ENCODE results near the gene UBA3.

The UBA3 gene

DNA sequence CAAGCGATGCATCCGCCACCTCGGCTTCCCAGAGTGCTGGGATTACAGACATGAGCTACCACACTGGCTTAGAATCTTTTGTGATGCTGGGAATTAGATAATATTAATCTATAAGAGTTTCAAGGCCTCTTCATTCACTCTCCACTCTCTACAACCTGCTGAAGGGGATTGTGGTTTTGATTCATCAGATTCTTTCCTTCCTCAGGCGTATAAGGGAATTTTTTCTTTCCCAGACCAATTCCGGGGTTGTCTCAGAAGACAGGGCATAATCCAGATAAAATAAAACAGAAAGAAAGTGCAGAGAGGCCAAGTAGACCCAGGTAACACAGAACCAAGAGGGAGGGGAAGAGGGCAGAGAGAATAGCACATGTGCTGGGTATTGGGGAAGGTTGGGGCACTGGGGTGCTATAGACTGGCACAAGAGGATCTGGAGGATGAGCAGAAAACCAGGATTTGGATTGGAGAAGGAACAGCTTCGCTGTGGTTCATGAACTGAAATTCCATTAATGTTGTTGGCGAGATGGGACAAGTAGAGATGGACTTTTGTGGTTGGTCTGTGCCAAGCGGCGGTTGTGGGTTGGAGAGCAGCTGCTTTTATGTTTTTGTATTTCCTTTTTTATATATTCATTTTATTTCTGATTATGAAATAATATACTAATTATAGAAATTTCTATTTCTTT lies 17.4 kb upstream of the UBA3 start:
- peaks cover 21 to 41% of the 10 kb centered on the region in 2 donors for H3K4me1 ChIP-seq (ENCODE audit: control insufficient read depth in 1 of 2, insufficient read depth in 2 of 2, low read length in 2 of 2)
- H3K27ac ChIP-seq (ENCODE audit: low read length): no peak overlapping the region
- no peaks in the 10 kb centered on the region for H3K9me3 ChIP-seq (ENCODE audit: control insufficient read depth in 1 of 2, low read length in 2 of 2)
- no peak overlapping the region for H3K4me3 ChIP-seq (ENCODE audit: low read depth in 1 of 2, low read length in 2 of 2)
- no peaks in the 10 kb centered on the region for H3K27me3 ChIP-seq (ENCODE audit: low read depth, low read length)
- H3K36me3 ChIP-seq (ENCODE audit: control insufficient read depth in 1 of 2, insufficient read depth in 2 of 2, low read length in 2 of 2): peaks cover 10 to 13% of the 10 kb centered on the region in 2 donors

- Histone ChIP-seq H3K27me3 (ENCODE audit: low read depth, low read length) (no peaks in the 10 kb centered on the region), H3K4me3 (ENCODE audit: low read depth in 1 of 2, low read length in 2 of 2) (no peak overlapping the region), H3K9me3 (ENCODE audit: control insufficient read depth in 1 of 2, low read length in 2 of 2) (no peaks in the 10 kb centered on the region), H3K36me3 (ENCODE audit: control insufficient read depth in 1 of 2, insufficient read depth in 2 of 2, low read length in 2 of 2) (peaks cover 3% of the 10 kb centered on the region in 2 donors), H3K4me1 (ENCODE audit: control insufficient read depth in 1 of 2, insufficient read depth in 2 of 2, low read length in 2 of 2) (peaks cover 30 to 54% of the 10 kb centered on the region in 2 donors), H3K27ac (ENCODE audit: low read length) (peak overlapping the region; percentile 56)
Measured at GRCh38 chr3:69096299-69096698, 16.1 kb upstream of the UBA3 start.

- H3K36me3 ChIP-seq (ENCODE audit: control insufficient read depth in 1 of 2, insufficient read depth in 2 of 2, low read length in 2 of 2): peaks cover 3% of the 10 kb centered on the region in 2 donors
- peaks cover 30 to 61% of the 10 kb centered on the region in 2 donors for H3K4me1 ChIP-seq (ENCODE audit: control insufficient read depth in 1 of 2, insufficient read depth in 2 of 2, low read length in 2 of 2)
- H3K4me3 ChIP-seq (ENCODE audit: low read depth in 1 of 2, low read length in 2 of 2): no peak overlapping the region
- H3K9me3 ChIP-seq (ENCODE audit: control insufficient read depth in 1 of 2, low read length in 2 of 2): no peaks in the 10 kb centered on the region
- H3K27me3 ChIP-seq (ENCODE audit: low read depth, low read length): no peaks in the 10 kb centered on the region
- H3K27ac ChIP-seq (ENCODE audit: low read length): peak overlapping the region; percentile 56
Measured at GRCh38 chr3:69095636-69096035, 15.5 kb upstream of the UBA3 start.

- Histone ChIP-seq H3K9me3 (ENCODE audit: control insufficient read depth in 1 of 2, low read length in 2 of 2) (no peaks in the 10 kb centered on the region), H3K4me1 (ENCODE audit: control insufficient read depth in 1 of 2, insufficient read depth in 2 of 2, low read length in 2 of 2) (peaks cover 31 to 71% of the 10 kb centered on the region in 2 donors), H3K27me3 (ENCODE audit: low read depth, low read length) (no peaks in the 10 kb centered on the region), H3K4me3 (ENCODE audit: low read depth in 1 of 2, low read length in 2 of 2) (peak overlapping the region in 1 of 2 donors; percentile 22), H3K27ac (ENCODE audit: low read length) (peak overlapping the region; percentile 33), H3K36me3 (ENCODE audit: control insufficient read depth in 1 of 2, insufficient read depth in 2 of 2, low read length in 2 of 2) (peaks cover 3% of the 10 kb centered on the region in 2 donors)
Measured at GRCh38 chr3:69094467-69095205, 14.5 kb upstream of the UBA3 start.

- H3K27me3 ChIP-seq (ENCODE audit: low read depth, low read length): no peaks in the 10 kb centered on the region
- no peaks in the 10 kb centered on the region for H3K9me3 ChIP-seq (ENCODE audit: control insufficient read depth in 1 of 2, low read length in 2 of 2)
- H3K36me3 ChIP-seq (ENCODE audit: control insufficient read depth in 1 of 2, insufficient read depth in 2 of 2, low read length in 2 of 2): peaks cover 3% of the 10 kb centered on the region in 2 donors
- H3K4me3 ChIP-seq (ENCODE audit: low read depth in 1 of 2, low read length in 2 of 2): peak overlapping the region; percentile 12 to 13
- peak overlapping the region; percentile 72 for H3K27ac ChIP-seq (ENCODE audit: low read length)
- H3K4me1 ChIP-seq (ENCODE audit: control insufficient read depth in 1 of 2, insufficient read depth in 2 of 2, low read length in 2 of 2): peaks cover 53 to 89% of the 10 kb centered on the region in 2 donors
Measured at GRCh38 chr3:69092030-69092516, 11.9 kb upstream of the UBA3 start.

- peaks cover 53 to 92% of the 10 kb centered on the region in 2 donors for H3K4me1 ChIP-seq (ENCODE audit: control insufficient read depth in 1 of 2, insufficient read depth in 2 of 2, low read length in 2 of 2)
- peaks cover 3% of the 10 kb centered on the region in 2 donors for H3K36me3 ChIP-seq (ENCODE audit: control insufficient read depth in 1 of 2, insufficient read depth in 2 of 2, low read length in 2 of 2)
- H3K27me3 ChIP-seq (ENCODE audit: low read depth, low read length): no peaks in the 10 kb centered on the region
- H3K27ac ChIP-seq (ENCODE audit: low read length): peak overlapping the region; percentile 72
- H3K9me3 ChIP-seq (ENCODE audit: control insufficient read depth in 1 of 2, low read length in 2 of 2): no peaks in the 10 kb centered on the region
- no peak overlapping the region for H3K4me3 ChIP-seq (ENCODE audit: low read depth in 1 of 2, low read length in 2 of 2)
Measured at GRCh38 chr3:69091389-69092029, 11.3 kb upstream of the UBA3 start.

GRCh38 chr3:69090021-69090420 lies 9.9 kb upstream of the UBA3 start:
- Histone ChIP-seq H3K27ac (ENCODE audit: low read length) (peak overlapping the region; percentile 61), H3K4me3 (ENCODE audit: low read depth in 1 of 2, low read length in 2 of 2) (no peak overlapping the region), H3K4me1 (ENCODE audit: control insufficient read depth in 1 of 2, insufficient read depth in 2 of 2, low read length in 2 of 2) (peaks cover 53 to 88% of the 10 kb centered on the region in 2 donors), H3K36me3 (ENCODE audit: control insufficient read depth in 1 of 2, insufficient read depth in 2 of 2, low read length in 2 of 2) (peaks cover 3% of the 10 kb centered on the region in 2 donors), H3K9me3 (ENCODE audit: control insufficient read depth in 1 of 2, low read length in 2 of 2) (no peaks in the 10 kb centered on the region), H3K27me3 (ENCODE audit: low read depth, low read length) (no peaks in the 10 kb centered on the region)

DNA sequence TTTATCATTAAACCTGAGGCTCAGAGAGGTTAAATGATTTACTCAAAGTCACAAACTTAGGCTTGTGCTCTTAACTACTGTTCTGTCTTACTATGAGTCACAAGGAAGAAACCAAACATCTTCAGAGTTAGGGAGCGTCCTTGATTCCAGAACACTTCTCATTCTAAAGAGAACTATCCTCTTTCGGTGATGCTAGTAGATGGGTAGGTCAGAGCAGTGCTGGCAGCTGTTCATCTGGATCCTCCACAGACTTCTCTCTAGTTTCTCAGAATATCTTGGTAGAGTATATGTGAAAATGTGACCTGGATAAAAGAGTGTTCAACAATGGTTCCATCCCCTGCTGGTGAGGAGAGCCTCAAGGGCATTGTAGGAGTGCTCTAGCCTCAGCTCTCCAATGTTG lies 7.9 kb upstream of the UBA3 start:
- H3K36me3 ChIP-seq (ENCODE audit: control insufficient read depth in 1 of 2, insufficient read depth in 2 of 2, low read length in 2 of 2): no peaks in the 10 kb centered on the region
- no peak overlapping the region for H3K4me3 ChIP-seq (ENCODE audit: low read depth in 1 of 2, low read length in 2 of 2)
- no peaks in the 10 kb centered on the region for H3K27me3 ChIP-seq (ENCODE audit: low read depth, low read length)
- peak overlapping the region; percentile 42 for H3K27ac ChIP-seq (ENCODE audit: low read length)
- H3K4me1 ChIP-seq (ENCODE audit: control insufficient read depth in 1 of 2, insufficient read depth in 2 of 2, low read length in 2 of 2): peaks cover 50 to 85% of the 10 kb centered on the region in 2 donors
- no peaks in the 10 kb centered on the region for H3K9me3 ChIP-seq (ENCODE audit: control insufficient read depth in 1 of 2, low read length in 2 of 2)

DNA sequence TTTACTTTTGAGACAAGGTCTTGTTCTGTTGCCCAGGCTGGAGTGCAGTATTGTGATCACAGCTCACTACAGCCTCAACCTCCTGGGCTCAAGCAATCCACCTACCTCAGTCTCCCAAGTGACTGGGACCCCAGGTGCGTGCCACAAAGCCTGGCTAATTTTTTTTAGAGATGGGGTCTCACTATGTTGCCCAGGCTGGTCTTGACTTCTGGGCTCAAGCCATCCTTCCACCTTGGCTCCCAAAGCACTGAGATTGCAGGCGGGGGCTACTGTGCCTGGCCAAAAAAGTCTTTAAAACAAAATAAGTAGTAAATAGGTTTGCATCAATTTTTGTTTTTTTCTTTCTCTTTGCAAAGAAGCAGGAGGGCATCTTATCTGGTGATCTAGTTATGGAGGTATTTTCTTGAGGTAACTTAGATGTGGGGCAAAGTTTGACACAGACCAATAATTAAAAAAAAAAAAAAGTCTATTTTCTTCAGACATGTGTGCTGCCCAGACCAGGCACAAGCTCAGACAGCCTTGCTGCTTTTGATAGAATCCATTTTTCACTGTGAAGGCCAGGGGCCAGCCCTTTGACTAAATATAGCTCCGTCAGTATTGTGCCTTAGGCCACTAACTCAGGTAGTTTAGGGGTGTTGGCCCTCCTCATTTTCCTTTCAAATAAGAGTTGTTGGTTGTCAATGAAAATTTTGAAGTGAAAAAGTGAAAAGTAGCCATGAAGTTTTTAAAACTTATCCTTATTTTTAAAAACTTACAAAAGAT lies 7.0 kb upstream of the UBA3 start:
- Histone ChIP-seq H3K27me3 (ENCODE audit: low read depth, low read length) (no peaks in the 10 kb centered on the region), H3K27ac (ENCODE audit: low read length) (peak overlapping the region; percentile 69), H3K36me3 (ENCODE audit: control insufficient read depth in 1 of 2, insufficient read depth in 2 of 2, low read length in 2 of 2) (no peaks in the 10 kb centered on the region), H3K4me3 (ENCODE audit: low read depth in 1 of 2, low read length in 2 of 2) (peak overlapping the region; percentile 41 to 43), H3K9me3 (ENCODE audit: control insufficient read depth in 1 of 2, low read length in 2 of 2) (no peaks in the 10 kb centered on the region), H3K4me1 (ENCODE audit: control insufficient read depth in 1 of 2, insufficient read depth in 2 of 2, low read length in 2 of 2) (peaks cover 45 to 79% of the 10 kb centered on the region in 2 donors)

DNA sequence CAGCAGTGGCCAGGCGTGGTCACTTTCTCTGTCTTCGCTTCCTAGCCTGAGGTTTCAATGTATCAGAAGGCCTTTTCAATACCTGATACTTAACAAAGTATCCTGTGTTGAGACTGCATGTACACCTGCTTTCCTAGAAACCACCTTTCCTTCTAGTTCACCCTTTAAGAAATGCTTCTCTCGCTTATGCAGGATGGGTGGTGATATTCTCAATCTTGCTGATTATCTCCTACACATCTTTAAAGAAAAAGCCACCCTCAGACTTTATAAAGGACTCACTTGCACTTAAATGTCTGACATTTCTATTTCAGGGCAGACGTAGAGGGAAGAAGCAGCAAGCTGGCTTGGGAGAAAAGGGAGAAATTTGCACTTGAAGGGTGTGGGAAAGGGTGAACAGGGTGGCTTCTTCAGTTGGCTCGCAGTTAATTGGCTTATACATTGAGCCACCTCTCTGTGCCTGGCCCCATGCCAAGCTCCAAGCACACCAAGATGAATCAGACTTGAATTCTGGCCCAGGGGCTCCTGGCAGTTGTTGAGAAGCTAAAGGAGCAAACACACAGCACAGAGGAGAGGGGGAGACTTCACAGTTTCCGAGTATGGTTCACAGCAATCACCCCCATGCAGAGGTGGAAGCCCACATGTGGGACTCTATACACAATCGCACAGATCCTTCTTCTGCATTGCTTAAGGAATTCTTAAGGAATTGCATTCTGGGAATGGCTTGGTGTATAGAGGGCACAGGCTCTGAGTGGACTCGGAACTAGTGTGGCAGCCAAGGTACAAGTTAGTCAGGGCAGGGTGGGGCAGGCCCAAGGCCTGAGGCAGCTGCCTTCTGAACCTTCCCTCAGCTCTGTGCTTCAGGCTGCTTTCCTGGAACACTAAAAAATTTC lies 5.9 kb upstream of the UBA3 start:
- peak overlapping the region; percentile 93 to 97 for H3K4me3 ChIP-seq (ENCODE audit: low read depth in 1 of 2, low read length in 2 of 2)
- H3K27ac ChIP-seq (ENCODE audit: low read length): peak overlapping the region; percentile 97
- H3K36me3 ChIP-seq (ENCODE audit: control insufficient read depth in 1 of 2, insufficient read depth in 2 of 2, low read length in 2 of 2): no peaks in the 10 kb centered on the region
- H3K4me1 ChIP-seq (ENCODE audit: control insufficient read depth in 1 of 2, insufficient read depth in 2 of 2, low read length in 2 of 2): peaks cover 42 to 68% of the 10 kb centered on the region in 2 donors
- H3K27me3 ChIP-seq (ENCODE audit: low read depth, low read length): no peaks in the 10 kb centered on the region
- H3K9me3 ChIP-seq (ENCODE audit: control insufficient read depth in 1 of 2, low read length in 2 of 2): no peaks in the 10 kb centered on the region
